ENCODE results near the gene SLC5A12.

SLC5A12 gene

DNA sequence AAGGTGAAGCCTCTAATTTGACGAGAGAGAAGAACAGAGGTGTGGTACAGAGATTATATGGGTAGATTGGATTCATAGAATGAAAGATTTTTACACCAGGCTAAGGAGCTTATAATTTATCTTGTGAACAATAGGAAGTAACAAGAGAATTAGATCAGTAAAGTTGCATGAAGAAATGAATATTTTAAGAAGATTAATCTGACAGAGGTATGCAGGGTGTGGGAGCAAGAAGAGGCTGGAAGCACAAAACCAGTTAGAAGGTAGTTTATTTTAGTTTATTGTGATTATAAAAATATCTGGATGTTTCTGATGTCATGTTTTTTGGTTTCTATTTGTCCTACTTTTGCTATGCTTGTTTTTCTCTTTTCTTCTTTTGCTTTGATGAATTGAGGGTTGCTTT, 15.7 kb downstream of the SLC5A12 start:
- no peak for ATAC-seq
- TF ChIP-seq, protein P1, sequence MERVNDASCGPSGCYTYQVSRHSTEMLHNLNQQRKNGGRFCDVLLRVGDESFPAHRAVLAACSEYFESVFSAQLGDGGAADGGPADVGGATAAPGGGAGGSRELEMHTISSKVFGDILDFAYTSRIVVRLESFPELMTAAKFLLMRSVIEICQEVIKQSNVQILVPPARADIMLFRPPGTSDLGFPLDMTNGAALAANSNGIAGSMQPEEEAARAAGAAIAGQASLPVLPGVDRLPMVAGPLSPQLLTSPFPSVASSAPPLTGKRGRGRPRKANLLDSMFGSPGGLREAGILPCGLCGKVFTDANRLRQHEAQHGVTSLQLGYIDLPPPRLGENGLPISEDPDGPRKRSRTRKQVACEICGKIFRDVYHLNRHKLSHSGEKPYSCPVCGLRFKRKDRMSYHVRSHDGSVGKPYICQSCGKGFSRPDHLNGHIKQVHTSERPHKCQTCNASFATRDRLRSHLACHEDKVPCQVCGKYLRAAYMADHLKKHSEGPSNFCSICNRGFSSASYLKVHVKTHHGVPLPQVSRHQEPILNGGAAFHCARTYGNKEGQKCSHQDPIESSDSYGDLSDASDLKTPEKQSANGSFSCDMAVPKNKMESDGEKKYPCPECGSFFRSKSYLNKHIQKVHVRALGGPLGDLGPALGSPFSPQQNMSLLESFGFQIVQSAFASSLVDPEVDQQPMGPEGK (CRISPR knock-in tag; IDR thresholded peaks at IDR 0.05; ENCODE audit: borderline replicate concordance) = no peak
- TF ChIP-seq ZFP3 (CRISPR knock-in tag; IDR thresholded peaks at IDR 0.05) = no peak
- TF ChIP-seq SNAI2 (CRISPR knock-in tag; IDR thresholded peaks at IDR 0.05) = no peak
- TF ChIP-seq ZNF565 (CRISPR knock-in tag; conservative IDR thresholded peaks at IDR 0.05; ENCODE audit: low read depth) = no peak
- TF ChIP-seq RARB (CRISPR knock-in tag; IDR thresholded peaks at IDR 0.05) = no peak
- no peak for TF ChIP-seq ISL1 (CRISPR knock-in tag; IDR thresholded peaks at IDR 0.05)
- no peak for TF ChIP-seq CSDC2 (CRISPR knock-in tag; IDR thresholded peaks at IDR 0.05)
- TF ChIP-seq GLIS3 (CRISPR knock-in tag; IDR thresholded peaks at IDR 0.05) = no peak
- no peak for TF ChIP-seq ARNTL (CRISPR knock-in tag; IDR thresholded peaks at IDR 0.05; ENCODE audit: borderline replicate concordance, low read depth)
- TF ChIP-seq, protein P2, sequence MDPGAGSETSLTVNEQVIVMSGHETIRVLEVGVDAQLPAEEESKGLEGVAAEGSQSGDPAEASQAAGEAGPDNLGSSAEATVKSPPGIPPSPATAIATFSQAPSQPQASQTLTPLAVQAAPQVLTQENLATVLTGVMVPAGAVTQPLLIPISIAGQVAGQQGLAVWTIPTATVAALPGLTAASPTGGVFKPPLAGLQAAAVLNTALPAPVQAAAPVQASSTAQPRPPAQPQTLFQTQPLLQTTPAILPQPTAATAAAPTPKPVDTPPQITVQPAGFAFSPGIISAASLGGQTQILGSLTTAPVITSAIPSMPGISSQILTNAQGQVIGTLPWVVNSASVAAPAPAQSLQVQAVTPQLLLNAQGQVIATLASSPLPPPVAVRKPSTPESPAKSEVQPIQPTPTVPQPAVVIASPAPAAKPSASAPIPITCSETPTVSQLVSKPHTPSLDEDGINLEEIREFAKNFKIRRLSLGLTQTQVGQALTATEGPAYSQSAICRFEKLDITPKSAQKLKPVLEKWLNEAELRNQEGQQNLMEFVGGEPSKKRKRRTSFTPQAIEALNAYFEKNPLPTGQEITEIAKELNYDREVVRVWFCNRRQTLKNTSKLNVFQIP (CRISPR knock-in tag; IDR thresholded peaks at IDR 0.05; ENCODE audit: borderline replicate concordance, low read depth) = no peak
- TF ChIP-seq, protein P3, sequence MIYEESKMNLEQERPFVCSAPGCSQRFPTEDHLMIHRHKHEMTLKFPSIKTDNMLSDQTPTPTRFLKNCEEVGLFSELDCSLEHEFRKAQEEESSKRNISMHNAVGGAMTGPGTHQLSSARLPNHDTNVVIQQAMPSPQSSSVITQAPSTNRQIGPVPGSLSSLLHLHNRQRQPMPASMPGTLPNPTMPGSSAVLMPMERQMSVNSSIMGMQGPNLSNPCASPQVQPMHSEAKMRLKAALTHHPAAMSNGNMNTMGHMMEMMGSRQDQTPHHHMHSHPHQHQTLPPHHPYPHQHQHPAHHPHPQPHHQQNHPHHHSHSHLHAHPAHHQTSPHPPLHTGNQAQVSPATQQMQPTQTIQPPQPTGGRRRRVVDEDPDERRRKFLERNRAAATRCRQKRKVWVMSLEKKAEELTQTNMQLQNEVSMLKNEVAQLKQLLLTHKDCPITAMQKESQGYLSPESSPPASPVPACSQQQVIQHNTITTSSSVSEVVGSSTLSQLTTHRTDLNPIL (CRISPR knock-in tag; IDR thresholded peaks at IDR 0.05; ENCODE audit: low read depth) = no peak
- TF ChIP-seq TOX (CRISPR knock-in tag; IDR thresholded peaks at IDR 0.05; ENCODE audit: borderline replicate concordance) = no peak
- no peak for TF ChIP-seq ZNF70 (CRISPR knock-in tag; IDR thresholded peaks at IDR 0.05)
- no peak for TF ChIP-seq ZNF8 (CRISPR knock-in tag; IDR thresholded peaks at IDR 0.05)
- TF ChIP-seq PPARA (CRISPR knock-in tag; IDR thresholded peaks at IDR 0.05; ENCODE audit: borderline replicate concordance) = no peak
- TF ChIP-seq ZFP30 (CRISPR knock-in tag; IDR thresholded peaks at IDR 0.05) = no peak

DNA sequence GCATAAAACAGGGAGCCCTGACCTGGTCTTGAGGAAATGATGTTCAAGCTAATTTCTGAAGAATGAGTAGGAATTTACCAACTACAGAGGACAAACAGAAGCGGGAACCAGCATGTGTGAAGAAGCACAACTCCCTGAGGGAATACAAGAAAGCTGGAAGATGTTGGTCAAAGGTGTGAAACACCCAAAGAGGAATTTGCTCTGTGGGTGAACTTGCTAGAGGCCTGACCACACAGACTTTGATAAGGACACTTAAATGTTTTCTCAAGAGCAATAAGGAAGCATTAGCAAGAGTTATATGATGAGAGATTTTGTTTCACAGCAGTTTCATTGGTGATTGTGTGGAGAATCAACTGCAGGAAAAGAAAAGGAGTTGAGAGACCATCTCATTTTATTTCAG, 17.6 kb downstream of the SLC5A12 start:
- no peak for ATAC-seq
- TF ChIP-seq, protein P2 (CRISPR knock-in tag; IDR thresholded peaks at IDR 0.05; ENCODE audit: borderline replicate concordance, low read depth) = no peak
- TF ChIP-seq TCF4 (CRISPR knock-in tag; IDR thresholded peaks at IDR 0.05; ENCODE audit: borderline replicate concordance) (no peak), SNAI2 (CRISPR knock-in tag; IDR thresholded peaks at IDR 0.05) (no peak), ISL1 (CRISPR knock-in tag; IDR thresholded peaks at IDR 0.05) (no peak), CSDC2 (CRISPR knock-in tag; IDR thresholded peaks at IDR 0.05) (no peak), ZC3H10 (CRISPR knock-in tag; IDR thresholded peaks at IDR 0.05) (no peak), TOX (CRISPR knock-in tag; IDR thresholded peaks at IDR 0.05; ENCODE audit: borderline replicate concordance) (no peak), GLIS3 (CRISPR knock-in tag; IDR thresholded peaks at IDR 0.05) (no peak), PPARA (CRISPR knock-in tag; IDR thresholded peaks at IDR 0.05; ENCODE audit: borderline replicate concordance) (no peak), ARNTL (CRISPR knock-in tag; IDR thresholded peaks at IDR 0.05; ENCODE audit: borderline replicate concordance, low read depth) (no peak), ESRRG (CRISPR knock-in tag; IDR thresholded peaks at IDR 0.05) (no peak), RARB (CRISPR knock-in tag; IDR thresholded peaks at IDR 0.05) (no peak), ZFP3 (CRISPR knock-in tag; IDR thresholded peaks at IDR 0.05) (no peak), ZNF565 (CRISPR knock-in tag; conservative IDR thresholded peaks at IDR 0.05; ENCODE audit: low read depth) (no peak)
- TF ChIP-seq, protein P4, sequence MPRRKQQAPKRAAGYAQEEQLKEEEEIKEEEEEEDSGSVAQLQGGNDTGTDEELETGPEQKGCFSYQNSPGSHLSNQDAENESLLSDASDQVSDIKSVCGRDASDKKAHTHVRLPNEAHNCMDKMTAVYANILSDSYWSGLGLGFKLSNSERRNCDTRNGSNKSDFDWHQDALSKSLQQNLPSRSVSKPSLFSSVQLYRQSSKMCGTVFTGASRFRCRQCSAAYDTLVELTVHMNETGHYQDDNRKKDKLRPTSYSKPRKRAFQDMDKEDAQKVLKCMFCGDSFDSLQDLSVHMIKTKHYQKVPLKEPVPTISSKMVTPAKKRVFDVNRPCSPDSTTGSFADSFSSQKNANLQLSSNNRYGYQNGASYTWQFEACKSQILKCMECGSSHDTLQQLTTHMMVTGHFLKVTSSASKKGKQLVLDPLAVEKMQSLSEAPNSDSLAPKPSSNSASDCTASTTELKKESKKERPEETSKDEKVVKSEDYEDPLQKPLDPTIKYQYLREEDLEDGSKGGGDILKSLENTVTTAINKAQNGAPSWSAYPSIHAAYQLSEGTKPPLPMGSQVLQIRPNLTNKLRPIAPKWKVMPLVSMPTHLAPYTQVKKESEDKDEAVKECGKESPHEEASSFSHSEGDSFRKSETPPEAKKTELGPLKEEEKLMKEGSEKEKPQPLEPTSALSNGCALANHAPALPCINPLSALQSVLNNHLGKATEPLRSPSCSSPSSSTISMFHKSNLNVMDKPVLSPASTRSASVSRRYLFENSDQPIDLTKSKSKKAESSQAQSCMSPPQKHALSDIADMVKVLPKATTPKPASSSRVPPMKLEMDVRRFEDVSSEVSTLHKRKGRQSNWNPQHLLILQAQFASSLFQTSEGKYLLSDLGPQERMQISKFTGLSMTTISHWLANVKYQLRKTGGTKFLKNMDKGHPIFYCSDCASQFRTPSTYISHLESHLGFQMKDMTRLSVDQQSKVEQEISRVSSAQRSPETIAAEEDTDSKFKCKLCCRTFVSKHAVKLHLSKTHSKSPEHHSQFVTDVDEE (CRISPR knock-in tag; IDR thresholded peaks at IDR 0.05) = no peak
- TF ChIP-seq, protein P3 (CRISPR knock-in tag; IDR thresholded peaks at IDR 0.05; ENCODE audit: low read depth) = no peak
- TF ChIP-seq, protein P5, sequence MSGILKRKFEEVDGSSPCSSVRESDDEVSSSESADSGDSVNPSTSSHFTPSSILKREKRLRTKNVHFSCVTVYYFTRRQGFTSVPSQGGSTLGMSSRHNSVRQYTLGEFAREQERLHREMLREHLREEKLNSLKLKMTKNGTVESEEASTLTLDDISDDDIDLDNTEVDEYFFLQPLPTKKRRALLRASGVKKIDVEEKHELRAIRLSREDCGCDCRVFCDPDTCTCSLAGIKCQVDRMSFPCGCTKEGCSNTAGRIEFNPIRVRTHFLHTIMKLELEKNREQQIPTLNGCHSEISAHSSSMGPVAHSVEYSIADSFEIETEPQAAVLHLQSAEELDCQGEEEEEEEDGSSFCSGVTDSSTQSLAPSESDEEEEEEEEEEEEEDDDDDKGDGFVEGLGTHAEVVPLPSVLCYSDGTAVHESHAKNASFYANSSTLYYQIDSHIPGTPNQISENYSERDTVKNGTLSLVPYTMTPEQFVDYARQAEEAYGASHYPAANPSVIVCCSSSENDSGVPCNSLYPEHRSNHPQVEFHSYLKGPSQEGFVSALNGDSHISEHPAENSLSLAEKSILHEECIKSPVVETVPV (CRISPR knock-in tag; IDR thresholded peaks at IDR 0.05) = no peak

All from SK-N-SH treated with all-trans-retinoic acid at 6 μM for 48 hours (cell line).